Measurements from ENCODE around the gene CNST.

The CNST gene

DNA sequence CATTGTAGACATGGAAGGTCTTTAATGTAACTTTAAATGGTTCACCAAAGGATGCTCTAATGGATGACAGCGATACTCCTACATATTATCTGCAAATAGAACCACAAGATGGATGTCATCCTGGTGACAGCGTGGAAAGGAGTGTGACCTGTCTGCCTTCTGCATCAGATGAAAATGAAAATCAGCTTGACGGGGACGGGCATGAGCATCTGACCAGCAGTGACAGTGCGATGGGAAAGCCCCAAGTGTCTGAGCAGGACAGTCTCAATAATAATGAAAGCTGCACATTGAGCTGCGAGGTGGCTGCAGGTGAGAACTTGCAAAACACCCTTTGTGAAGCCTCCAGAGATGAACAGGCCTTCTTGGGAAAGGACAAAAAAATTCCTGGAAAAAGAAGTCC is 25.2 kb downstream of the CNST start:
- peaks cover 8% of the 10 kb centered on the region for H3K9me3 ChIP-seq (ENCODE audit: insufficient read depth, low read depth, low read length)
- H3K9ac ChIP-seq (ENCODE audit: low read depth, low read length, poor library complexity, severe bottlenecking) = no peak overlapping the region
- peaks cover 41% of the 10 kb centered on the region for H3K36me3 ChIP-seq (ENCODE audit: insufficient read depth, low read length)
- peaks cover 58% of the 10 kb centered on the region for H3K79me2 ChIP-seq (ENCODE audit: insufficient read depth, low read length)
- H3K4me2 ChIP-seq (ENCODE audit: low read depth, low read length, poor library complexity, severe bottlenecking) = no peak overlapping the region
- H3K4me3 ChIP-seq (ENCODE audit: low read length, poor library complexity, severe bottlenecking) = no peak overlapping the region
- no peaks in the 10 kb centered on the region for H3K4me1 ChIP-seq (ENCODE audit: insufficient read depth, low read length, poor library complexity, severe bottlenecking)
- no peaks in the 10 kb centered on the region for H3K27me3 ChIP-seq (ENCODE audit: insufficient read depth, low read length, poor library complexity, severe bottlenecking)
- H3F3A ChIP-seq (ENCODE audit: low read depth) = no peaks in the 10 kb centered on the region
- TF ChIP-seq EZH2phosphoT487 (IDR thresholded peaks at IDR 0.05; ENCODE audit: borderline replicate concordance) (no peak), CTCF (conservative IDR thresholded peaks at IDR 0.05; ENCODE audit: low read length) (no peak)
- H2AFZ ChIP-seq (ENCODE audit: low read length) = no peak overlapping the region
- peaks cover 5% of the 10 kb centered on the region for H4K20me1 ChIP-seq (ENCODE audit: insufficient read depth, low read length, poor library complexity, severe bottlenecking)
- no peaks in the 10 kb centered on the region for H3K9me2 ChIP-seq (replicated peaks; ENCODE audit: low read depth, low read length)

DNA sequence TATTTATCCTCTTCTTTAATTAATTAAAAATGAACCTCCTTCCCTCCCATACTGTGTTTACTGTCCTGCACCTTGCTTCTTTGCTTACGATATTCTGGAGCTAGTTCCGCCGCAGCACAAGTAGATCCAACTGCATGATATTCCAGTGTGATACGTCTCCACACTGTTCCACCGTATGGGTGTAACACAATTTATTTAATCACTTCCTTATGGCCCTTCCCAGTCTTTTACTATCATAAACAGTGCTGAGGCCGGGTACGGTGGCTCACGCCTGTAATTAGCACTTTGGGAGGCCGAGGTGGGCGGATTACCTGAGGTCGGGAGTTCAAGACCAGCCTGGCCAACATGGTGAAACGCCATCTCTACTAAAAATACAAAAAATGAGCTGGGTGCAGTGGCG is 25.7 kb downstream of the CNST start:
- Histone ChIP-seq H3K36me3 (ENCODE audit: insufficient read depth, low read length) (peaks cover 46% of the 10 kb centered on the region), H3K27me3 (ENCODE audit: insufficient read depth, low read length, poor library complexity, severe bottlenecking) (no peaks in the 10 kb centered on the region), H3K4me3 (ENCODE audit: low read length, poor library complexity, severe bottlenecking) (no peak overlapping the region), H4K20me1 (ENCODE audit: insufficient read depth, low read length, poor library complexity, severe bottlenecking) (peaks cover 5% of the 10 kb centered on the region), H3K9ac (ENCODE audit: low read depth, low read length, poor library complexity, severe bottlenecking) (no peak overlapping the region), H3K9me3 (ENCODE audit: insufficient read depth, low read depth, low read length) (peaks cover 8% of the 10 kb centered on the region), H2AFZ (ENCODE audit: low read length) (no peak overlapping the region), H3K4me2 (ENCODE audit: low read depth, low read length, poor library complexity, severe bottlenecking) (no peak overlapping the region), H3K79me2 (ENCODE audit: insufficient read depth, low read length) (peaks cover 58% of the 10 kb centered on the region), H3K9me2 (replicated peaks; ENCODE audit: low read depth, low read length) (no peaks in the 10 kb centered on the region), H3F3A (ENCODE audit: low read depth) (no peaks in the 10 kb centered on the region), H3K4me1 (ENCODE audit: insufficient read depth, low read length, poor library complexity, severe bottlenecking) (no peaks in the 10 kb centered on the region)
- no peak for TF ChIP-seq EZH2phosphoT487 (IDR thresholded peaks at IDR 0.05; ENCODE audit: borderline replicate concordance)
- TF ChIP-seq CTCF (conservative IDR thresholded peaks at IDR 0.05; ENCODE audit: low read length) = no peak

- Histone ChIP-seq H3K79me2 (ENCODE audit: insufficient read depth, low read length) (peaks cover 58% of the 10 kb centered on the region), H3K9me3 (ENCODE audit: insufficient read depth, low read depth, low read length) (peaks cover 8% of the 10 kb centered on the region), H3K4me2 (ENCODE audit: low read depth, low read length, poor library complexity, severe bottlenecking) (no peak overlapping the region), H3K9me2 (replicated peaks; ENCODE audit: low read depth, low read length) (no peaks in the 10 kb centered on the region), H4K20me1 (ENCODE audit: insufficient read depth, low read length, poor library complexity, severe bottlenecking) (peaks cover 12% of the 10 kb centered on the region), H3K27me3 (ENCODE audit: insufficient read depth, low read length, poor library complexity, severe bottlenecking) (no peaks in the 10 kb centered on the region), H3K4me3 (ENCODE audit: low read length, poor library complexity, severe bottlenecking) (no peak overlapping the region), H3K36me3 (ENCODE audit: insufficient read depth, low read length) (peaks cover 53% of the 10 kb centered on the region), H2AFZ (ENCODE audit: low read length) (no peak overlapping the region), H3K4me1 (ENCODE audit: insufficient read depth, low read length, poor library complexity, severe bottlenecking) (no peaks in the 10 kb centered on the region), H3K9ac (ENCODE audit: low read depth, low read length, poor library complexity, severe bottlenecking) (no peak overlapping the region), H3F3A (ENCODE audit: low read depth) (no peaks in the 10 kb centered on the region)
- TF ChIP-seq CTCF (conservative IDR thresholded peaks at IDR 0.05; ENCODE audit: low read length) (no peak), EZH2phosphoT487 (IDR thresholded peaks at IDR 0.05; ENCODE audit: borderline replicate concordance) (no peak)
Observed at GRCh38 chr1:246592695-246593094, 26.4 kb downstream of the CNST start.

Measured in Loucy (cell line).